Thyroid gland (tissue), 4 donors: ENCODE data around the gene VPS54. TPM values are rescaled to one million over a fixed set of nuclear protein-coding genes. Genes with fewer than 3 reads are reported as not detected.
"Not testable (repeated sequence)": the region's sequence is repeated elsewhere in the genome, so short reads cannot be mapped to it uniquely, and the experiment has no call there.

ENCODE experiments used
- DNase-seq, 2 donors: peaks; one replicate each; pipeline ENCODE4 v3.0.0-alpha.2; 2019
- H3K27ac ChIP-seq, 3 donors: fragments of 200-600 bp; sonication (generic); 1 replicate in 2 of 3; 2 replicates in 1 of 3; pipeline ENCODE4 v1.5.1; 2016 to 2019; ENCODE audit warnings: mild to moderate bottlenecking in 1 of 3, moderate library complexity in 1 of 3
- H3K27me3 ChIP-seq: fragments of 200-600 bp; sonication (generic); one replicate; pipeline ENCODE4 v1.5.1; 2019
- H3K36me3 ChIP-seq, 2 donors: fragments of 200-600 bp; sonication (generic); one replicate each; pipeline ENCODE4 v1.5.1; 2016 to 2019
- H3K4me1 ChIP-seq, 2 donors: fragments of 200-600 bp; sonication (generic); one replicate each; pipeline ENCODE4 v1.5.1; 2017 to 2019
- H3K4me3 ChIP-seq, 3 donors: fragments of 200-600 bp; sonication (generic); replicated peaks in 1 of 3; 1 replicate in 2 of 3; 2 replicates in 1 of 3; pipeline ENCODE4 v1.5.1; 2016; ENCODE audit warnings: mild to moderate bottlenecking in 1 of 3
- H3K9me3 ChIP-seq: fragments of 200-600 bp; sonication (generic); one replicate; pipeline ENCODE4 v1.5.1; 2017
- CTCF ChIP-seq, 6 experiments: fragments of 200-600 bp in 3 of 6; fragments of 450-650 bp in 3 of 6; sonication (generic) in 3 of 6; IDR thresholded peaks; one replicate each; pipeline ENCODE4 v1.5.1; 2016 to 2019; ENCODE audit warnings: antibody characterized with exemption in 6 of 6, mild to moderate bottlenecking in 2 of 6, inconsistent platforms in 1 of 6, moderate library complexity in 1 of 6
- POLR2A ChIP-seq, 2 donors: fragments of 450-650 bp; IDR thresholded peaks; one replicate each; pipeline ENCODE4 v1.6.1; 2017; ENCODE audit warnings: antibody characterized with exemption in 2 of 2, mild to moderate bottlenecking in 2 of 2, moderate library complexity in 1 of 2
- WGBS, 2 donors: methylation state at CpG; one replicate each; pipeline ENCODE4 v1.1.5; 2017; 5-methylcytosine and 5-hydroxymethylcytosine counted together
- intact Hi-C: fragments of 100-400 bp; cut with DNase I; formaldehyde crosslinking; loops from one replicate; pipeline ENCODE4 v1.15.1; 2023
- total RNA-seq, 4 donors: library from RNA; depleted of rRNA; stranded (reverse); fragments of >200 nt; gene quantifications; one replicate each; pipeline ENCODE4 v1.2.3, GENCODE V29; 2016

Gene VPS54
- total RNA-seq, 4 donors from 2014 or later, result 34.4 to 40.8 (median 35.9) TPM

DNA sequence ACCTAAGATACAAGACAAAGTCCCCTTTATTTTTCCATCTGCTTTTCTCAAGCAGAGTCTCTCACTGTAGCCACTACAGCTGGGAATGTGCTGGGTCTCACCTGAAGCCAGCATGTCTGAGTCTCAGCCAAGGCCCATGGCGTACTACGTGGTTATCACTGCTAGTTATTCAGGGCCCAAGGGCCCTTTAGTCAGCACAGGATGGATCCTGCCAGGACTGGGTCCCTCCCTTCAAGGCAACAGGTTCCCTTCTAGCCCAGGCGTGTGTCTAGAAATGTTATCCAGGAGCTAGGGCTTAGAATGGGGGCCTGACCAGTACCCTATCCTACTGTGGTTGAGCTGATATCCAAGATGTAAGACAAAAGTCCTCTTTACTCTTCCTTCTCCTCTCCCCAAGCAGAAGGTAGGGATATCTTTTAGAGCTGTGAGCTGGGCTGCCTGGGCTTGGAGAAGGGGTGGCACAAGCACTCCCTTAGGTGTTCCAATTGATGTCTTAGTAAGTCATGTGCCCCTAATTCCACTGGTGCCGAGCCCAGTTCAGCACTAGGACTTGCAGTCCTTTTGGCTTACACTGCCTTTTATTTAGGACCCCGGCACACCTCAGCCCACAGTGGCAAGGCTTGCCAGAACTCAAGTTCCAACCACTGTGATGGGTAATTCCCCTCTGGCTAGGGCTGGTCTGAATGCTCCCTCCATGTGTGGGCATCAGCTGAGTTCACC lies 17.7 kb downstream of the VPS54 start:
- Histone ChIP-seq H3K4me1 (peaks cover 0 to 9% of the 10 kb centered on the region in 2 donors), H3K27ac (no peak overlapping the region), H3K4me3 (no peak overlapping the region), H3K27me3 (no peaks in the 10 kb centered on the region), H3K9me3 (no peaks in the 10 kb centered on the region), H3K36me3 (no peaks in the 10 kb centered on the region)
- DNase-seq, result no peak
- TF ChIP-seq POLR2A (IDR thresholded peaks at IDR 0.05) (no peak), CTCF (IDR thresholded peaks at IDR 0.05) (no peak)
- intact Hi-C loops, result no loop called here
- 98 to 100% methylated on average over 5 of the region's 5 CpGs for WGBS, 2 donors

DNA sequence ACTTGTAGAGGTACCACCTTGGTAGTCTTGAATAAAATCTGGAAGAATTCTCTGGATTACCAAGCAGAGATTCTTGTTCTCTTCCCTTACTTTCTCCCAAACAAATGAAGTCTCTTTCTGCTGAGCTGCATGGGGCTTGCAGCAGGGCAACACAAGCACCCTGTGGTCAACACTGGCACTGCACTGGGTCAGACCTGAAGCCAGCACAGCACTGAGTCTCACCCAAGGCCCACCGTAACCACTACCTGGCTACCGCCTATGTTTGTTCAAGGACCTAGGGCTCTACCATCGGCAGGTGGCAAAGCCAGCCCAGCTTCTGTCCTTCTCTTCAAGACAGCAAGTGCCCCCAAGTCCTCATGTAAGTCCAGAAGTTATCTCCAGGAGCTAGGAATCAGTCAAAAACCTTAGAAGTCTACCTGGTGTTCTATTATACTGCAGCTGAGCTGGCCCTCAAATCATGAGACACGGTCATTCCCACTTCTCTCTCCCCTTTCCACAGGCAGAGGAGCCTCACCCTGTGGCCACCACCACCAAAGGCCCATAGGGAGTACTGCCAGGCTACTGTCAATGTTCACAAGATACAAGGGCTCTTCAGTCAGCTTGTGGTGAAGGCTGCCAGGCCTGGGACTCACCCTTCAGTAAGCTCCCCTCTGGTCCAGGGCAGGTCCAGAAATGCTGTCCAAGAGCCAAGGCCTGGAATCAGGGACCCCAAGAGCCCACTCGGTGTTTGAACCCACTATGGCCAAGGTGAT lies 18.4 kb downstream of the VPS54 start:
- no peaks in the 10 kb centered on the region for H3K36me3 ChIP-seq
- H3K27ac ChIP-seq, result no peak overlapping the region
- DNase-seq, result no peak
- no peaks in the 10 kb centered on the region for H3K9me3 ChIP-seq
- TF ChIP-seq POLR2A (IDR thresholded peaks at IDR 0.05) (no peak), CTCF (IDR thresholded peaks at IDR 0.05) (no peak)
- no peaks in the 10 kb centered on the region for H3K27me3 ChIP-seq
- 97 to 98% methylated on average over 5 of the region's 5 CpGs for WGBS, 2 donors
- H3K4me3 ChIP-seq, result no peak overlapping the region
- H3K4me1 ChIP-seq, result peaks cover 0 to 9% of the 10 kb centered on the region in 2 donors
- intact Hi-C loops, result no loop called here

DNA sequence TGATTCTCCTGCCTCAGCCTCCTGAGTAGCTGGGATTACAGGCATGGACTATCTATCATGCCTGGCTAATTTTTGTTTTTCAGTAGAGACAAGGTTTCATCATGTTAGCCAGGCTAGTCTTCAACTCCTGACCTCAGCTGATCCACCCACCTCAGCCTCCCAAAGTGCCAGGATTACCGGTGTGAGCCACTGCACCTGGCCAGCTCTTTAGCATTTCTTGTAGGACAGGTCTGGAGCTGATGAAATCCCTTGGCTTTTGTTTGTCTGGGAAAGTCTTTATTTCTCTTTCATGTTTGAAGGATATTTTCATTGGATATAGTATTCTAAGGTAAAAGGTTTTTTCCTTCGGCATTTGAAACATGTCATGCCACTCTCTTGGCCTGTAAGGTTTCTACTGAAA lies 20.2 kb downstream of the VPS54 start:
- 96 to 100% methylated on average over 2 of the region's 2 CpGs for WGBS, 2 donors
- TF ChIP-seq POLR2A (IDR thresholded peaks at IDR 0.05), result no peak
- no peak for TF ChIP-seq CTCF (IDR thresholded peaks at IDR 0.05)
- Histone ChIP-seq H3K36me3 (no peaks in the 10 kb centered on the region), H3K4me1 (peaks cover 0 to 9% of the 10 kb centered on the region in 2 donors), H3K27ac (no peak overlapping the region), H3K27me3 (no peaks in the 10 kb centered on the region), H3K4me3 (no peak overlapping the region), H3K9me3 (no peaks in the 10 kb centered on the region)
- intact Hi-C loops, result no loop called here
- DNase-seq, result no peak

DNA sequence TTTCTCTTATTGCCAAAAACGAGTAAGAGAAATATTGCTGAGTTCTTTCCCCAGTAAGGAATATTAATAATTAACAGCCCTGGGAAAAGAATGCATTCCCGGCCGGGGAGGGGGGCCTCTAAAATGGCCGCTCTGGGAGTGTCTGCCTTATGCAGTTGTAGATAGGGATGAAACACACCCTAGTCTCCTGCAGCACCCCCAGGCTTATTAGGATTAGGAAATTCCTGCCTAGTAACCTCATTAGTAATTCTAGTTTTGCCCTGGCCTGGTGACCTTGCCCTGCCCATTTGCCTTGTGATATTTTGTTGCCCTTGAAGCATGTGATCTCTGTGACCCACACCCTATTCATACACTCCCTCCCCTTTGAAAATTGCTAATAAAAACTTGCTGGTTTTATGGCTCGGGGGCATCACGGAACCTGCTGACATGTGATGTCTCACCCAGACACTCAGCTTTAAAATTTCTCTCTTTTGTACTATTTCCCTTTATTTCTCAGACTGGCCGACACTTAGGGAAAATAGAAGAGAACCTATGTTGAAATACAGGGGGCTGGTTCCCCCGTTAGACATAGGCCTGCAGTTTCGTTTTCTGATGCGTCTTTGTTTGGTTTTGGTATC lies 22.5 kb downstream of the VPS54 start:
- H3K27ac ChIP-seq, H3K27me3 ChIP-seq, intact Hi-C loops, H3K4me1 ChIP-seq, H3K4me3 ChIP-seq, H3K9me3 ChIP-seq, DNase-seq, H3K36me3 ChIP-seq: not testable (repeated sequence)
- WGBS, 2 donors, result 97% methylated on average over 10 of the region's 10 CpGs

GRCh38 chr2:63994329-63995070 lies 24.7 kb downstream of the VPS54 start:
- H3K27me3 ChIP-seq, H3K9me3 ChIP-seq, H3K4me1 ChIP-seq, H3K27ac ChIP-seq, DNase-seq, H3K4me3 ChIP-seq, intact Hi-C loops, H3K36me3 ChIP-seq: not testable (repeated sequence)
- WGBS, 2 donors, result 94 to 98% methylated on average over 9 of the region's 9 CpGs
